ENCODE data around the gene HOXA5.

HOXA5 gene

DNA sequence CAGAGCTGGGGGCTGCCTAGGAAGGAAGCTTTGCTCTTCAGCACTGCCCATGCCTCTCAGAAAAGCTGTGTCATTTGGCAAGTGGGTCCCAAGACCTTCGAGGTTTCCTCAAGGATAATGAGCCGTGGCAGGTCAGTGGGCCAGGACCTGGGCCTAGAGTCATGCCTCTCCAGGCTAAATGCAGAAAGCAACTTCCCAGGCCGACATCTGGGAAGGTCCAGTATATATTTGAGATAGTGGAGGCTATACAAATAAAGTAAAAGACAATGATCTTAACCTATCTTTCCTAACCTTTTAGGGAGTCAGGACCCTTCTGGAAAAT is 33.0 kb upstream of the HOXA5 start:
- Mint-ChIP-seq H3K4me1 (peaks cover 20% of the 10 kb centered on the region), H3K9me3 (no peaks in the 10 kb centered on the region), H3K27ac (no peak overlapping the region), H3K27me3 (peaks cover 50% of the 10 kb centered on the region), H3K36me3 (peaks cover 2% of the 10 kb centered on the region), H3K4me3 (no peak overlapping the region)

DNA sequence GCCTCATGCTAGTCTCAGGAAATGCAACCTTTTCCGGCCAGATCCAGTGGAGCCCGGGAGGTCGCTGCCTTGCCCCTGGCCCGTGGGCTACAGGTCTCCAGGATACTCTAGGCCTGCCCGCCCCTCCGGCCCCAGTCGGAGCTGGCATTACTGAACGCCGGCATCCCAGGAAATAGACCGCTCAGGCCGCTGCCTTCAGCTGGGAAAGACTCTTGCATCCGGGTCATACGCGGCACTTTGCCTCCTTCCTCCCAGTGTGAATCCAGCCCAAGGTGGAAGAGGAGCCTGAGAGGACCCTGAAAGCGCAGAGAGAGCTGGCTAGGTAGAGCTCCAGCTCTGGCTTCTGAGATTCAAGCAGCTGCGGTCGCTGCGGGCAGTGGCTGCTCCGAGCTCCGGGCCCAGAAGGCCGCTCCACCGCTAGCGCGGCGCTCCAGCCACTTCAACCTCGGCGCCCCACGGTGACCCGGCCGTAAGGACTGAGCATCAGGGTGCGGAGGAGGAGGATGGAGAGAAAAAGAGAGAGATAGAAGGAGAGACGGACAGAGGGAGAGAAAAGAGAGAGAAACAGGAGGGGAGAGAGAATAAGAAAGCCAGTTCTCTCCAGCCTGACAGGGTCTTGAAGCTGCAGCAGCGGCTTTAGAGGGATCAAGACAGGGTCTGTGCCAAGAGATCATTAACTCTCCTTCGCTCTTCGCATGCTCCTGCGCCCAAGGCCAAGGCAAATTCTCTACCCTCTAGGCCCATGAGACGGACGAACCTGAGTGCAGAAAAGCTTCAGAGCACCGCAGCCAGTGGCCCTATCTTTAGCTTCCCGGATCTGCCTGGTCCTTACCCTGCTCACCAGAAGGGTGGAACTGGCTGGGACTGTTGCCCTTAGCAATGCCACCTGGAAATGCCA is 32.4 kb upstream of the HOXA5 start:
- peaks cover 51% of the 10 kb centered on the region for H3K27me3 Mint-ChIP-seq
- H3K36me3 Mint-ChIP-seq: peaks cover 3% of the 10 kb centered on the region
- no peak overlapping the region for H3K4me3 Mint-ChIP-seq
- no peak overlapping the region for H3K27ac Mint-ChIP-seq
- H3K4me1 Mint-ChIP-seq: peaks cover 25% of the 10 kb centered on the region
- H3K9me3 Mint-ChIP-seq: no peaks in the 10 kb centered on the region

DNA sequence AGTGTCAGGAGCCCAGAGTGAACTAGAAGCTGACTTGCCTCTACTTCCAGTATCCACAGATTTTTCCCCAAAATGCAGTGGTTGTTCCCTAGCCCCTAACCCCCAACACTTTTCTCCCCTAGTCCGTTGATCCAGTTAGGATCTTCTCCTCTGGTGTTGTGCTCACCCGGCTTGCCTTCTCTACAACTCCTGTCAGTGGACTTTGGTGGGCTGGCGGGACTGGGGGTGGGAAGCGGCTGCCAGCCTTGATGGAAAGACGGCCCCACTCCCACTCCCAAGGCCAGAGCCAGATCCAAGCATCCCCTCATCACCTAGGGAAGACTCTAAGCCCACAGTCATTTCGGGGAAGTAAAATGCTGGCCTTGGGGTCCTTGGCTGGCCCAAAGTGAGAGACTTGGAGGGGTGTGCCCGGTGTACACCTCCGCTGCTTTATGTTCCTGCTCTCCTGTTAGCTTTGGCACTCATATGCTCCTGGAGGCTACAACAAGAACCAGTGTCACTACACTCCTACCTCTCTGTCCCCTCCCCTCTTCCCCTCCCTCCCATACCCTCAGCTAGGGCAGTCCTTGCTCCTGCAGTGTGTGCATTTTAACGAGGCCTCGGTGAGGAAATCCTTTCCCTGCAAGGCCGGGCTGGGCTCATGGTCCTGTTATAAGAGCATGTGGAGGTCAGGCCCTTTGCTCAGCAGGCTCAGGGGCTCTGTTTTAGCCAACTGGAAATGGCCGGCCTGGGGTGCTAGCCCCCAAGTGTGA is 31.6 kb upstream of the HOXA5 start:
- Mint-ChIP-seq H3K36me3 (peaks cover 3% of the 10 kb centered on the region), H3K27ac (peak overlapping the region; percentile 41), H3K9me3 (no peaks in the 10 kb centered on the region), H3K4me1 (peaks cover 27% of the 10 kb centered on the region), H3K4me3 (peak overlapping the region; percentile 58), H3K27me3 (peaks cover 54% of the 10 kb centered on the region)

DNA sequence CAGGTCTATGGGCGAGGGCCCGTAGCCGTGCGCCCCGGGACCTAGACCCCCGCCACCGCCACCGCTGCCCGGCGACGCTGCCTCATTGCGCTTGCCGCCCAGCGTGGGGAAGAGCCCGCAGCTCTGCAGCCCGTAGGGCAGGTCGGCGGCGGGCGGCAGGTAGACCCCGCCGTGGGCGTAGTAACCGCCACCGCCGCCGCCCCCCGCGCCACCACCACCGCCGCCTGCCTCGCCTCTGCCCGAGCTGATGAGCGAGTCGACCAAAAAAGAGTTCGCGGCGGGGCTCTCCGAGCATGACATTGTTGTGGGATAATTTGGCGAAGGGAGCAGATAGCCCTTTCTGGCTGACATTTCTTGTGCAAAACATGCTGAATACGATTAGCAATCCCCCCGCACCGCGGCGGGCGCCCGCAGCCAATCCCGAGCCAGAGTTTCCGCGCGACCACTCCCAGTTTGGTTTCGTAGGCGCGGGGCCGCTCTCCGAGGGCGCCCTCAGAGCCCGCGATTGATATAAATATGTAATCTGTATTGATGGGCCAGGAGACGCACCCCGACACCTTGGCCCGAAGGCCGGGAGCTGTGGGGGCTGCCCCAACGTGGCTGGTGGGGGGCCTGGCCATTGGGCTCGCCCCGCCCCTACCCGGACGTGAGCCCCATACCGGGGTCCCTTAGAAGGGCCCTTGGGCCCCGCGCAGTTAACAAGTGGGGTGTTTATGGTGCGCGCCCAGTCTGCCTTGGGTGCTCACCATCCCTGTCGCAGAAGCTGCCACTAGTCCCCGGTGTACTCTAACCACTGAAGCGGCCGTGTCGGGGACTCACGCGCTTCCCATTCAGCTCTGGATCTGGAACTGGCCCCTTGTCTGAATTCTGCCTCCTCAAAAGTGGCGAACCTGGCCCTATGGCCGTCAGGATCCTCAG is 30.7 kb upstream of the HOXA5 start, which contains the start of gene HOXA10:
Gene HOXA10 (minus strand): TSS at position 365 of the 918 bp plus-strand sequence. CDS start 14 bp downstream, at position 351.
- H3K27ac Mint-ChIP-seq: peak within 1 kb of the TSS; percentile 41
- H3K9me3 Mint-ChIP-seq: no peaks in the 10 kb centered on the region
- H3K4me3 Mint-ChIP-seq: peak within 1 kb of the TSS; percentile 75

DNA sequence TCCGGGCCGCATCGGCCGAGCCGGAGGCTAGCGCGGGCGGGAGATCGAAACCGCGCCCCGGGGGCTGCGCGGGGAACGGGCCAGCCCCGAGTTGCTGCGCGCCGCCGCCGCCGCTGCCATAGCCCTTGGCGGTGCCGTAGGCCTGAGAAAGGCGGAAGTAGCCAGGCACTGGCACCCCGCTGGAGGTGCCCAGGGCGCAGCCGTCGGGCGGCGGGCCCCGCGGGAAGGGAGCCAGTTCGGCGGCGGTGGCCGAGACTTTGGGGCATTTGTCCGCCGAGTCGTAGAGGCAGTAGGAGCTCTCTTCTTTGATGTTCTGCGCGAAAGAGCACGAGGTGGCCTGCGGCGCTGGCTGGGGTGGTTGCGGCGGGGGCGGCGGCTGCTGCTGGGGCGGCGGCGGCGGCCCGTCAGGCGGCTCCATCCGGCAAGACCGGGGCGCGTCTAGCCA is 30.1 kb upstream of the HOXA5 start:
- peaks cover 3% of the 10 kb centered on the region for H3K36me3 Mint-ChIP-seq
- no peak overlapping the region for H3K4me3 Mint-ChIP-seq
- H3K9me3 Mint-ChIP-seq: no peaks in the 10 kb centered on the region
- no peak overlapping the region for H3K27ac Mint-ChIP-seq
- peaks cover 48% of the 10 kb centered on the region for H3K27me3 Mint-ChIP-seq
- H3K4me1 Mint-ChIP-seq: peaks cover 25% of the 10 kb centered on the region

More for the DNA sequence above, 30.7 kb upstream of the HOXA5 start, which contains the start of gene HOXA10:
- Mint-ChIP-seq H3K27me3 (peaks cover 49% of the 10 kb centered on the region), H3K36me3 (peaks cover 1% of the 10 kb centered on the region), H3K4me1 (peaks cover 20% of the 10 kb centered on the region)

DNA sequence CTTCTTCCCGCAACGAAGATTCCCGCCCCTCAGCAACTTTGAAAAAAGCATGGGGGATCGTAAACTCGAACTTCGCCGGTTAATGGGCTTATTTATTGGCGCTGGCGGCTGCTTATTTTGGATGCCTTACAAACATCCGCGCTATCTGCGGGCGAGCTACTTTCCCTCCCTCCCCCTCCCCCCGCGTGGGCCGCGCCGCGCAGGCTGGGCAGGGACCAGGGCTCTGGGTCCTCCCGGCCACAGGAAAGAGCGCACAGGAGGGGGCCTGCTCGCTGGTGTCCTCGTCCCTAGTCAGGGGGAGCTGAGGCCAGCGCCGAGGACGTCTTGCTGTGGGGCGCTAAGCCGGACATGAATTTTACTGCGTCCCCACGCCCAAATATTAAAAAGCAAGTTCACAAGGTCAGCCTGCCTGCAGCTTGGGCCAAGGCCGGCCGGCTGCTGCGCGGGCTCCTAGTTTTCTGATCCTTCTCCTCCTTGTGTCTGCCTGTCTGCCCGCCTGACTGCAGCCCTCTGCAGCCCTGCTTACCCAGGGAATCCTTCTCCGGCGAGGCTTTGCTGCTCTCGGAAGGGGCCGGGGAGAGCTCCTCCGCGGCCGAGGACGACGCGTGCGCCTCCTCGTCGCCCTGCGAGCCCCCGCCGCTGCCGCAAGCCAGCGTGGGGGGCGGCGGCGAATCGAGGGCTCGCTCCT is 29.5 kb upstream of the HOXA5 start:
- Mint-ChIP-seq H3K9me3 (no peaks in the 10 kb centered on the region), H3K4me1 (peaks cover 26% of the 10 kb centered on the region), H3K36me3 (peaks cover 3% of the 10 kb centered on the region), H3K4me3 (no peak overlapping the region), H3K27ac (no peak overlapping the region), H3K27me3 (peaks cover 52% of the 10 kb centered on the region)

DNA sequence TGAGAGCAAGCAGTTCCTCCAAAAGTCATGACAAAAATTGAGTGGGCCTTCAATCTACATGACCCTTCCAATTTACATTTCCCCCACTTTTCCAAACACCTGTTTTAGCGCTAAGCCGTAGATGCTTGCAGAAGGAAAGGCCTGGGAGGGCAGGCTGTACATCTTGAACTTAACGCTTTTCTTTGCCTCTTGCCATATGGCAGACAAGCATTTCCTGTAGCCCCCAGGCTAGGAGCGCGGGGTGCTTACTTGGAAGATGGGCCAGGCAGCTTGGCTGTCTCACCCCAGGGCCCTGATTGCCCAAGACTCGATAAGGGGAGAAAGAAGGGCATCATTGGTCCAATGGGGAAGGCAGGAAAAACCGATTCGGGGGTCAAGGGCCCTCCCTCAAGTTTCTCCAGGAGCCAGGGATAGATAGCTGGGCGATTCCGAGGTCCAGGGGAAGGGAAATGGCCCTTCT is 28.9 kb upstream of the HOXA5 start:
- peaks cover 53% of the 10 kb centered on the region for H3K27me3 Mint-ChIP-seq
- peaks cover 3% of the 10 kb centered on the region for H3K36me3 Mint-ChIP-seq
- H3K4me1 Mint-ChIP-seq: peaks cover 28% of the 10 kb centered on the region
- H3K27ac Mint-ChIP-seq: peak overlapping the region; percentile 85
- H3K4me3 Mint-ChIP-seq: peak overlapping the region; percentile 66
- no peaks in the 10 kb centered on the region for H3K9me3 Mint-ChIP-seq

DNA sequence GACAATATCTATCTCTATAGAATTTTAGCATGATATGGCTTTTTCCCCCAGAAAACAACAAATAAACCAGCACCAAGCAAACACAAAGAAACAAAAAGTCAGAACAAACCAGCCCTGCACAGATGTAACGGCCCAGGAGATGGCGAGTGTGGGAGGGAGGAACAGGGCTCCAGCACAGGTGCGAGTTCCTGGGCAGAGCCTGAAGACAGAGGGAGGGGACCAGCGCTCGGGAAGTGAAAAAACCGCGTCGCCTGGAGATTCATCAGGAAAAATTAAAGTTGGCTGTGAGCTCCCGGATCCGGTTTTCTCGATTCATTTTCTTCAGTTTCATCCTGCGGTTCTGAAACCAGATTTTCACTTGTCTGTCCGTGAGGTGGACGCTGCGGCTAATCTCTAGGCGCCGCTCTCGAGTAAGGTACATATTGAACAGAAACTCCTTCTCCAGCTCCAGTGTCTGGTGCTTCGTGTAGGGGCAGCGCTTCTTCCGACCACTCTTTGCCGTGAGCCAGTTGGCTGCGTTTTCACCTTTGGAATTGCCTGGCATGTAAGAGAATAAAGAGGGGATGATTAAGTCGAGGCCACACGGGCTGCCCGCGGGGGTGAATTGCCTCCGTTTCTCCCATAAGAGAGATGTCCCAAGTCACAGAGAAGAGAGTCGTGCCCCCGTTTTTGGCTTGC is 28.3 kb upstream of the HOXA5 start:
- peaks cover 33% of the 10 kb centered on the region for H3K4me1 Mint-ChIP-seq
- no peaks in the 10 kb centered on the region for H3K9me3 Mint-ChIP-seq
- H3K27ac Mint-ChIP-seq: peak overlapping the region; percentile 85
- H3K27me3 Mint-ChIP-seq: peaks cover 57% of the 10 kb centered on the region
- peaks cover 3% of the 10 kb centered on the region for H3K36me3 Mint-ChIP-seq
- H3K4me3 Mint-ChIP-seq: peak overlapping the region; percentile 66

DNA sequence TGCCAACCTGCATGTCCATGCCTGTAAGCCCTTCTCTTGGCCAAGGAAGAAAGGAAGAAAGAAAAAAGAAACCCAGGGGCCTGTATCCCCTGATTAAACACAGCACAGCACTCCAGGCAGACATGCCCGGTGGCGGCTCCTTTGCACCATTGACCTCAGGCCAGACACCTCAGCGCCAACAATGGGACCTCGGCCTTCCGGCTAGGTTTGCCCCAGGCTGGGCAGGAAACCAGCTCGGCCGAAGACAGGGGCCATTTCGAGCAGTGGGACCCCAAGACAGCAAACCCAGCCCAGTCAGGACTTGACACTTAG is 27.8 kb upstream of the HOXA5 start:
- no peaks in the 10 kb centered on the region for H3K9me3 Mint-ChIP-seq
- H3K27ac Mint-ChIP-seq: no peak overlapping the region
- peak overlapping the region; percentile 30 for H3K4me3 Mint-ChIP-seq
- H3K27me3 Mint-ChIP-seq: peaks cover 55% of the 10 kb centered on the region
- H3K4me1 Mint-ChIP-seq: peaks cover 33% of the 10 kb centered on the region
- H3K36me3 Mint-ChIP-seq: peaks cover 3% of the 10 kb centered on the region

DNA sequence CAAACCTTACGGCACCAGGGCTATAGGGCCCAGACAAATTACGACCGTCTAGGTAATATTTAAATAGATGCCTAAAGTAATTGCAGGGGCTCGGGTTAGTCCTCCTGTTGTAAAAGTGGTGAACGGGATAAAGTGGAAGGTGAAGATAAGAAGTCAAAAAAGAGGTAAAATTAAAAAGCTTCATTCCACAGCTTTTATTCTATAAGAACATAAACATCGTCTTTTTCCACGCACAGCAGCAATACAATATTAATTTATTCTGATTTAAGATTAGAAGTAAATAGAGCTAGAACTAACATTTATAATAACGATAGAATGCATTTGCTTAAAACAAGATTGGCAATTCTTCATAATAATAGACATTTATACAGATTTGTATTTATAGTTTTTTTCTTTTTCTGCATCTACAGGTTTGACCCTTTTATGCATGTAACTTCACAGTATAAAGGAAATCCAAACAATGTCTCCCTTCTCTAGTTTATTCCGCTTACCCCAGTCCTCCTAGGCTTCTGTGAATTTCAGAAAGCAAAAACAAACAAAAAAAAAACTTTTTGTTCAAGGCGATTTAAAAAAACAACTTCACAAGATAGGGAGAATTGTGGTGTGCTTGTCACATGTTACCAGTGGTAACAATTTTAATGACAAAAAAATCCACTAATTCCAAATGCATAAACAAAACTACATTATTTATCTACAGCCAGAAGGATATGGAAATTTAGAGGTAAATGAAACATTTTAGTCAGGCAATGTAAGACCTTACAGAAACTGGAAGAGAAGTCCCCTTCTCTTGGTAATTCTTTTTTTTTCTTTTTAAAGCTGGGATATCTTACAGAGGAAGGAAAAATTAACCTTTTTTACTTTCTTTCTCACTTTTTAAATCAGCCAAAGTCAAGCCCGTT is 27.2 kb upstream of the HOXA5 start:
- H3K9me3 Mint-ChIP-seq: no peaks in the 10 kb centered on the region
- peaks cover 54% of the 10 kb centered on the region for H3K27me3 Mint-ChIP-seq
- H3K36me3 Mint-ChIP-seq: peaks cover 3% of the 10 kb centered on the region
- H3K27ac Mint-ChIP-seq: no peak overlapping the region
- peak overlapping the region; percentile 55 for H3K4me3 Mint-ChIP-seq
- peaks cover 36% of the 10 kb centered on the region for H3K4me1 Mint-ChIP-seq

DNA sequence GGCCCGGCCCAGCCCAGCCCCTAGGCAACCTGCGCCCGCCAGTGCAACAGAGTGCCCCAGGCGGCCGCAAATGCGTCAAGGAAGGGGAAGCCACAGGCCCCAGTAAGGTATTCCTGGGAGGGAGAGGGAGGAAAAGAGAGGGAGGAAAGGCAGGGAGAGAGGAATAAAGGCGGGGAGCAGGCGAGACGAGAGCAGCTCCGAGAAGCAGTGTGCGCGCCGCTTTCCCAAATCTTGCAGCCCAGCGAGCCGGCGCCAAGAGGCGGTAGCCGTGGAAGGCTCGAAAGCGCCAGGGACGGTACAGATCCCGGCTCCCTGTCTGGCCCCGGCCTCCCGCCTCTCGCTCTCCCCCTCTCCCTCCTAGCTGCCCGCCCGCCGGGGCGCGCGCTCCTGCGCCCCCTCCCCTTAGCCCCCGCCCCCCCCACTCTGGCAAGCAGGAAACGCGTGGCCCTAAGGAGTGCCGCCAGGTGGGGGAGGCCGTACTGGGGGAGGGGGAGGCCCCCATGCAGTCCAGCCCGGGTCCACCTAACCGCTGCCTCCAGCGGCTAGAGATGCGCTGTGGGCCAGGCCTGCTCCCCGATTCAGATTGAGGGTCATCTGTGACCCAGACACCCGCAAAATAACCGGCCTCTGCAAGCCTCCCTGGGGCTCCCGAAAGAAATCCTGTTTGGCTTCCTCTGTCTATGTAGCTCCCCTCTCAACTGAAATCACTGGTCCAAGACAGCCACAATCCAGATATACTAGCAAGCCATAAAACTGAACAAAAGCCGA is 26.4 kb upstream of the HOXA5 start:
- peaks cover 3% of the 10 kb centered on the region for H3K36me3 Mint-ChIP-seq
- peaks cover 51% of the 10 kb centered on the region for H3K27me3 Mint-ChIP-seq
- peaks cover 37% of the 10 kb centered on the region for H3K4me1 Mint-ChIP-seq
- H3K4me3 Mint-ChIP-seq: peak overlapping the region; percentile 55
- H3K9me3 Mint-ChIP-seq: no peaks in the 10 kb centered on the region
- no peak overlapping the region for H3K27ac Mint-ChIP-seq

DNA sequence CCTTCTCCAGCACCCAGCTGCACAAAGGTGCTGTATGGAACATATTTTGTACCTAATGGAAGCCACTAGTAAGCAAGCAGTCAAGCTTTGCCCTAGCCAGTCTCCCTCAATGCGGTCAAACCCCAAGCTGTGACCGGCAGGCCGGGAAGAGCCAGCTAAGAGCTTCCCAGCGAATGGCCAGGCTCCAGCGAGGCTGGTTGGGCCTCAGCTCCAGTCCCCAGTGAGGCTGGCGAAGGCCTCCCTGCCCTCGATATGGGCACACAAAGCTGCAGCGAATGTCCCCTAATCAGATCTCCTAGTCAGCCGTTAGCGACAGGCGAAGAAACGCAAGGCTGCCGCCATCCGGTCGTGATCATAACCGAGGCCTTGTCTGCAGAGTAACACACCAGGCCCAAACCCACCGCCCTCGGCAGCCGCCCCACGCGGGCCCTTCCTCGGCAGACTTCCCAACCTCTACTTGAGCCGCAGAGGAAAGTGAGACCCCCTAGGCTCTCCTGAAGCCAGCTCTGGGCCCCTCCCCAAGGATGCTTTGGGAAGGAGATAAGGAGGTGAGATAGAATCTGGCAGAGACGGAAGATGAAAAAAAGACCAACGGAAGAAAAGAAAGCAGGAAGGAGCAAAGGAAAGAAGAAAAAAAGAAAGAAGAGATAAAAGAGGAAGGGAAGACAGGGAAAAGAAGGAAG is 24.9 kb upstream of the HOXA5 start:
- peak overlapping the region; percentile 8 for H3K27ac Mint-ChIP-seq
- H3K4me3 Mint-ChIP-seq: peak overlapping the region; percentile 55
- peaks cover 59% of the 10 kb centered on the region for H3K27me3 Mint-ChIP-seq
- H3K36me3 Mint-ChIP-seq: peaks cover 3% of the 10 kb centered on the region
- H3K9me3 Mint-ChIP-seq: no peaks in the 10 kb centered on the region
- H3K4me1 Mint-ChIP-seq: peaks cover 36% of the 10 kb centered on the region

DNA sequence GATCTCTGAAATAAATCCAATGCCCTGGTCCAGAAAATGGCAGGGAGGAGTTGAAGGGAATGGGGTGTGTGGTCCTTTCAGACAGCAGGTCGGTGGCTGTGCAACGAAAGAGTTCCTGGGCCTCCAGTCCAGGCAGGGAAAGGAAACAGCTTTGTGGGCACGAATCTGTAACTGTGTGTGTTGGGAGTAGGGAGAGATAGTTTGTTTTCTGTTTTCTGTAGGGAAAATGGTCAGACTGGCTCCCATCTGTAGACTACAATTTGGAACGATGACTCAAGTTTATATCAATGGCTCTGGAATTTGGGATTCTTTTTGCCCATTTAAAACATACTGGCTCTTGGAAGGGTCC is 24.4 kb upstream of the HOXA5 start:
- H3K4me3 Mint-ChIP-seq: no peak overlapping the region
- H3K27ac Mint-ChIP-seq: peak overlapping the region; percentile 1

More for the DNA sequence above, 24.4 kb upstream of the HOXA5 start:
- no peaks in the 10 kb centered on the region for H3K9me3 Mint-ChIP-seq
- H3K36me3 Mint-ChIP-seq: peaks cover 3% of the 10 kb centered on the region
- H3K4me1 Mint-ChIP-seq: peaks cover 36% of the 10 kb centered on the region
- peaks cover 61% of the 10 kb centered on the region for H3K27me3 Mint-ChIP-seq

Data from activated naive CD4-positive, alpha-beta T cell treated with anti-CD3 and anti-CD28 coated beads, Interleukin-2, amount 50 U/mL, for 24 hours (primary cell).